Midbrain (tissue), 1 donor: Measurements from ENCODE around the gene FOXN3.

Source experiments
- DNase-seq: peaks from one replicate; lab custom pipeline; 2025; lab: John Stamatoyannopoulos, UW

Gene FOXN3

GRCh38 chr14:89359477-89360222, 57.4 kb downstream of the FOXN3 start:
- no peak for DNase-seq

GRCh38 chr14:89357655-89358297, 59.3 kb downstream of the FOXN3 start:
- no peak for DNase-seq

- DNase-seq, result no peak
Measured at GRCh38 chr14:89356927-89357326, 60.1 kb downstream of the FOXN3 start.

- DNase-seq, result no peak
Measured at GRCh38 chr14:89356496-89356895, 60.5 kb downstream of the FOXN3 start.

- DNase-seq, result no peak
Measured at GRCh38 chr14:89353766-89354113, 63.3 kb downstream of the FOXN3 start.

GRCh38 chr14:89352976-89353765, 63.9 kb downstream of the FOXN3 start:
- no peak for DNase-seq

GRCh38 chr14:89351516-89352404, 65.3 kb downstream of the FOXN3 start:
- DNase-seq, result peak; percentile 18

- DNase-seq, result no peak
Measured at GRCh38 chr14:89351221-89351515, 65.9 kb downstream of the FOXN3 start.

- DNase-seq, result no peak
Measured at GRCh38 chr14:89350152-89350551, 66.9 kb downstream of the FOXN3 start.

GRCh38 chr14:89349171-89350008, 67.6 kb downstream of the FOXN3 start:
- peak; percentile 41 for DNase-seq

GRCh38 chr14:89348722-89349121, 68.3 kb downstream of the FOXN3 start:
- DNase-seq, result no peak

GRCh38 chr14:89347885-89348284, 69.1 kb downstream of the FOXN3 start:
- no peak for DNase-seq

- DNase-seq, result peak; percentile 14
Measured at GRCh38 chr14:89344920-89345254, 72.1 kb downstream of the FOXN3 start.

GRCh38 chr14:89343356-89343755, 73.7 kb downstream of the FOXN3 start:
- DNase-seq, result no peak

- no peak for DNase-seq
Measured at GRCh38 chr14:89342049-89342448, 75.0 kb downstream of the FOXN3 start.

- no peak for DNase-seq
Measured at GRCh38 chr14:89340200-89341181, 76.5 kb downstream of the FOXN3 start.

GRCh38 chr14:89339579-89339978, 77.5 kb downstream of the FOXN3 start:
- DNase-seq, result no peak

- DNase-seq, result no peak
Measured at GRCh38 chr14:89339158-89339557, 77.9 kb downstream of the FOXN3 start.

- DNase-seq, result no peak
Measured at GRCh38 chr14:89336338-89336737, 80.7 kb downstream of the FOXN3 start.

- DNase-seq, result no peak
Measured at GRCh38 chr14:89332031-89332430, 85.0 kb downstream of the FOXN3 start.
